H1 (cell line): ENCODE measurements around the gene ABCA9. TPM values are rescaled to one million over a fixed set of nuclear protein-coding genes. Genes with fewer than 3 reads are reported as not detected.

Experiments used
- CTCF ChIP-seq, 3 experiments: IDR thresholded peaks; 1 replicate in 2 of 3; 2 replicates in 1 of 3; pipeline versions ENCODE4 v1.5.1 to v1.6.1; 2011; ENCODE audit warnings: low read length in 3 of 3, mild to moderate bottlenecking in 3 of 3, inconsistent platforms in 2 of 3, low read depth in 1 of 3, moderate library complexity in 1 of 3; ENCODE audit not compliant: insufficient read depth in 1 of 3; ENCODE audit errors: control extremely low read depth in 1 of 3
- SRF ChIP-seq: IDR thresholded peaks from 2 replicates; pipeline ENCODE4 v1.6.1; 2011; ENCODE audit warnings: mild to moderate bottlenecking, low read depth, low read length, moderate library complexity
- SUZ12 ChIP-seq: fragments of 200-600 bp; sonication (generic); IDR thresholded peaks from 2 replicates; pipeline ENCODE4 v1.6.1; 2012; ENCODE audit warnings: mild to moderate bottlenecking, inconsistent platforms, low read length, moderate library complexity, mixed read lengths
- polyA plus RNA-seq, 7 experiments: library from polyadenylated mRNA; depleted of rRNA in 3 of 7; stranded (reverse) in 5 of 7; unstranded in 2 of 7; fragments of >200 nt in 5 of 7; fragments of 200-250 nt in 2 of 7; gene quantifications; 1 replicate in 5 of 7; 2 replicates in 1 of 7; 4 replicates in 1 of 7; pipeline versions ENCODE4 v1.2.1 to v1.2.3, GENCODE V29; 2011 to 2013; ENCODE audit warnings: missing spikeins in 2 of 7, mixed read lengths in 2 of 7
- total RNA-seq: library from RNA; stranded (reverse); fragmentation: NEBNext Ultra II Directional; extraction: Animal tissue kit (Norgen Biotek cat#: 25700); gene quantifications from 2 replicates; pipeline ENCODE4 v1.2.1, GENCODE V29; 2021

Gene ABCA9
- total and polyA plus RNA-seq, 2 of the 8 experiments (the other 6 are each of a cell fraction or from before 2014, with no cell fraction given) = not detected

DNA sequence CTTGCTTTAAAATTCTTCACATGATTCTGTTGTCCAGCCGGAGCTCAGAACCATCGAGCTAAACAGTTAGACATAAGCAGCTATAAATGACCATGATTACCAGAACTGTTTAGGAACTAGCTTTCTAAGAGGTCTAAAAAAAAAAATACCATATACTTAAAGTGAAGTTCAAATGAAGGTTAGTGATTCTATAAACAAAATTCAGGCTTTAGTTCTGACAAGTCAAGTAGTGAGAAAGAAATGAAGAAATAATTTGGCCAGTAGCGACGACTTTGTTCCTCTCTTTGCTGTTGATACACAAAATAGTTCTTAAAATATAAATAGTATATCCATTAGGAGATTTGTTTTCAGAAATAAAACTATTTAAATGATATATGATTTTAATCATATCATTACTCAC lies 133.2 kb downstream of the ABCA9 start (continued):
- no peak for TF ChIP-seq CTCF (IDR thresholded peaks at IDR 0.05; ENCODE audit: control extremely low read depth in 1 of 3, insufficient read depth in 1 of 3, low read depth in 1 of 3, low read length in 3 of 3)
- TF ChIP-seq SUZ12 = no peak
- TF ChIP-seq SRF = no peak
